Omental fat pad (tissue), 4 donors: Measurements from ENCODE around the gene PTPN4. TPM values are rescaled to one million over a fixed set of nuclear protein-coding genes. Genes with fewer than 3 reads are reported as not detected.
A peak's percentile ranks its signal among the peaks of the same experiment; 100 is the strongest.

ENCODE experiments used
- ATAC-seq: fragments of 150-250 bp; one replicate; pipeline ENCODE4 v1.9.1; 2016; ENCODE audit warnings: mild to moderate bottlenecking, moderate library complexity; ENCODE audit not compliant: low FRiP score
- DNase-seq: peaks from one replicate; pipeline ENCODE4 v3.0.0-alpha.2; 2019; ENCODE audit warnings: low spot score
- CTCF ChIP-seq, 3 donors: fragments of 450-650 bp; IDR thresholded peaks; one replicate each; pipeline ENCODE4 v1.5.1; 2016 to 2017; ENCODE audit warnings: antibody characterized with exemption in 3 of 3, mild to moderate bottlenecking in 3 of 3, moderate library complexity in 2 of 3
- total RNA-seq, 4 donors: library from RNA; depleted of rRNA; stranded (reverse); fragments of >200 nt; gene quantifications; one replicate each; pipeline ENCODE4 v1.1.0, GENCODE V29; 2016

The PTPN4 gene
- total RNA-seq, 4 donors from 2014 or later = 20.2 to 41.0 (median 30.5) TPM

GRCh38 chr2:119758881-119759450 lies 756 bp upstream of the PTPN4 start:
- TF ChIP-seq CTCF (IDR thresholded peaks at IDR 0.05) = no peak
- DNase-seq (no peak), ATAC-seq (no peak)

GRCh38 chr2:119760237-119760955 lies 674 bp downstream of the PTPN4 start:
- ATAC-seq (peak; percentile 6), DNase-seq (peak; percentile 25)
- TF ChIP-seq CTCF (IDR thresholded peaks at IDR 0.05) = no peak

- ATAC-seq = no peak
- no peak for TF ChIP-seq CTCF (IDR thresholded peaks at IDR 0.05)
- DNase-seq = no peak
Measured at GRCh38 chr2:119760956-119761275, 1.2 kb downstream of the PTPN4 start.

DNA sequence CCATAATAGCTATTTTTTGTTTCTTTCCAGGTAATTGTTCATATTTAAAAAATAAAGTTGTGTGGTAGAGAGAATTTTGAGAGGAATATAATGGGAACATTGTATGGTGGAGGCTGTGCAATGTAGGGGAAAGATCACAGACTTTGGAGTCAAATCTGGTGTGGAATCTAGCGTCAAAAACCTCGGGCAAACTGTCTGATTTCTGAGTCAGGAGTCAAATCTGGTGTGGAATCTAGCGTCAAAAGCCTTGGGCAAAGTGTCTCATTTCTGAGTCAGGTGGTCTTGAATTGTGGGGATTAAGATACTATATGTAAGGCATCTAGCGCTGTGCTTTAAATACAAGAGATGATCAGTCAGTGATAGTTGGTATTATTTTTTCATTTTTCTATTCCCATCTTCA lies 5.1 kb downstream of the PTPN4 start:
- ATAC-seq = no peak
- no peak for DNase-seq
- no peak for TF ChIP-seq CTCF (IDR thresholded peaks at IDR 0.05)

- no peak for TF ChIP-seq CTCF (IDR thresholded peaks at IDR 0.05)
- ATAC-seq = no peak
- no peak for DNase-seq
Measured at GRCh38 chr2:119765433-119766002, 5.8 kb downstream of the PTPN4 start.

GRCh38 chr2:119766944-119767343 lies 7.2 kb downstream of the PTPN4 start:
- DNase-seq = no peak
- TF ChIP-seq CTCF (IDR thresholded peaks at IDR 0.05) = no peak
- no peak for ATAC-seq

DNA sequence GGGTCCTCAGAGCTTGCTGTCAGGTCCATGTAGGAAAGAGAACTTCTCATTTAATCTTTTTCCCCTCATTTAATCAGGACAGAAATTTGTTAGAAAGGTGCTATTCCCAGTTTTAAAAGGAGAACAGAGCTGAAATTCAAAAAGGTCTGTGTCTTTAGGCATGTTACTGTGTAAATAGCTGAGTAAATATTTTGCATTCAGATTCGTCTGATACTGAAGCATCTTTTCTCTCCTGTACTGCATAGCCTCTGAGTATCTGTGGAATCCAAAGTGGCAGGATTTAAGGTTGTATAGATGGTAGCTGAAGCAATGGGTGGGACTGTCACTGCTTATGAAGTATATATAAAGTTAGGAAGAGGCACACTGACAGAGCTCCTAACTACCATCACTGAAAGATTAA lies 9.0 kb downstream of the PTPN4 start:
- DNase-seq (no peak), ATAC-seq (no peak)
- no peak for TF ChIP-seq CTCF (IDR thresholded peaks at IDR 0.05)
